ENCODE measurements around the gene ANTXR2. TPM values are rescaled to one million over a fixed set of nuclear protein-coding genes. Genes with fewer than 3 reads are reported as not detected.

ANTXR2 gene
- total RNA-seq, 5 donors from 2014 or later (not counting 1 experiment from before 2014, with no cell fraction given) = 45.1 to 64.3 (median 48.2) TPM

DNA sequence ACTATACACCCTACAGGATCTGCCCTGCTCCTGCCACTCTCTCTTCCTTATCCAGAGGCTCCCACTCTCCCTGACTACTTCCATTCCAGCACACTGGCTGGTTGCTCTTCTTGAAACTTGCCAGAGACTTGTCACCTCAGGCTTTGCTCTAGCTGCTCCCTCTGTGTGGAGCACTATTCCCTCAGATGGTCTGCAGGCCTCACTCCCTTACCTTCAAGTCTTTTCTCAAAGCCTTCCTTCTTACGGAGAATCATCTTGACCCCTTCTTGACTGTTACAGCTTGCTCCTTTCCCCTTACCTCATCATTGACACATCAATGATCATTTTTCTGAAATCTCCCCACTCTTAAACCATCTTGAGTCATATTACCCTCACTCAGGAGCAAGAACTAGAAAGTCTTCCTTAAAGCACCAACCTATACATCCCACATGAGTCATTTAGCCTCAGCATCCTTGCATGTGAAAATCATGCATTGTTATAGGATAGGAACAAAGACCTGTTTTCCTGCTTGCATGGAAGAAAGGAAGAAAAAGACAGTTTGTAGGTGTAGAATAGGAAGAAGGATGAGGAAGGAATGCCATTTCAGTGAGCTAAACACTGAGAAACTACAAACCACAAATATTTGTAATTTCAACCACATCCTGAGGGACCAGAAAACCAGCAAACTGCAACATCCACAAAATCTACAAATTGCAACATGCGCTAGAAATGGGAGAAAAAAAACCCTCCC is 55.7 kb downstream of the ANTXR2 start:
- no peaks in the 10 kb centered on the region for H3K9me3 ChIP-seq
- peaks cover 0 to 12% of the 10 kb centered on the region in 2 donors for H3K36me3 ChIP-seq (ENCODE audit: control insufficient read depth in 2 of 2, extremely low read depth in 1 of 2, insufficient read depth in 1 of 2, low read length in 1 of 2)
- Mint-ChIP-seq H3K4me3 (no peak overlapping the region), H3K36me3 (peaks cover 17% of the 10 kb centered on the region), H3K27me3 (no peaks in the 10 kb centered on the region), H3K4me1 (peaks cover 0 to 6% (median 4%) of the 10 kb centered on the region in 3 donors), H3K27ac (peak overlapping the region in 1 of 2 donors; percentile 8), H3K9me3 (no peaks in the 10 kb centered on the region)
- H3K27ac ChIP-seq (ENCODE audit: low read length) = peak overlapping the region; percentile 30
- no peaks in the 10 kb centered on the region for H3K27me3 ChIP-seq (replicated peaks in 1 of 2; ENCODE audit: control insufficient read depth in 2 of 2, extremely low read depth in 1 of 2, insufficient read depth in 2 of 2, low read length in 1 of 2)
- CTCF ChIA-PET = interaction anchor here in 1 of 2 donors (1.0 kb wide), 1 partner anchor 37 kb away, joined by 5 read pairs; no protein-coding TSS in a partner anchor
- DNase-seq (peak in 1 of 35 experiments; percentile 14), ATAC-seq (replicated peaks in 1 of 4) (peak in 1 of 4 experiments; percentile 42)
- POLR2A ChIA-PET = no interaction called here
- H3K4me1 ChIP-seq (ENCODE audit: control insufficient read depth in 1 of 2, extremely low read depth in 1 of 2, insufficient read depth in 2 of 2, low read length in 2 of 2) = peaks cover 7 to 8% of the 10 kb centered on the region in 2 experiments
- WGBS (ENCODE audit: insufficient coverage) = 54% methylated on average over 1 of the region's 2 CpGs
- no peak overlapping the region for H3K4me3 ChIP-seq (ENCODE audit: control insufficient read depth in 1 of 2, extremely low read depth in 1 of 2, low read length in 1 of 2)

DNA sequence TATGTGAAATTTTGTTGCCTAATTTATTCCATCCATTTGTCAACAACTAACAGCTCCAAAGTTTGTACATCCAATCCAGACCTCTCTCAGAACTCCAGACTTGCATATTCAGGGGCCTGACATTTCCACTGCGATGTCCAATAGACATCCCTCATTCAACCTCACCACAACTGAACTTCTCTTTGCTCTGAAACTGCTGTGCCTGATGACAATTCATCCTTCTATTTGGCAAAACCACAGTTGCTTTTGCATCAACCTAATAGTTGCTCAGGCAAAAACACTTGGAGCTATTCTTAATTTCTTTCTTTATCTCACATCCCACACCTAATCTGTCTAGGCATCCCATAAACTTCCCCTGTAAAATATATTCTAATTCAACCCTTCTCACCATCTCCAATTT is 56.5 kb downstream of the ANTXR2 start:
- 92% methylated on average over 1 of the region's 1 CpG for WGBS (ENCODE audit: insufficient coverage)
- H3K4me3 Mint-ChIP-seq = no peak overlapping the region

DNA sequence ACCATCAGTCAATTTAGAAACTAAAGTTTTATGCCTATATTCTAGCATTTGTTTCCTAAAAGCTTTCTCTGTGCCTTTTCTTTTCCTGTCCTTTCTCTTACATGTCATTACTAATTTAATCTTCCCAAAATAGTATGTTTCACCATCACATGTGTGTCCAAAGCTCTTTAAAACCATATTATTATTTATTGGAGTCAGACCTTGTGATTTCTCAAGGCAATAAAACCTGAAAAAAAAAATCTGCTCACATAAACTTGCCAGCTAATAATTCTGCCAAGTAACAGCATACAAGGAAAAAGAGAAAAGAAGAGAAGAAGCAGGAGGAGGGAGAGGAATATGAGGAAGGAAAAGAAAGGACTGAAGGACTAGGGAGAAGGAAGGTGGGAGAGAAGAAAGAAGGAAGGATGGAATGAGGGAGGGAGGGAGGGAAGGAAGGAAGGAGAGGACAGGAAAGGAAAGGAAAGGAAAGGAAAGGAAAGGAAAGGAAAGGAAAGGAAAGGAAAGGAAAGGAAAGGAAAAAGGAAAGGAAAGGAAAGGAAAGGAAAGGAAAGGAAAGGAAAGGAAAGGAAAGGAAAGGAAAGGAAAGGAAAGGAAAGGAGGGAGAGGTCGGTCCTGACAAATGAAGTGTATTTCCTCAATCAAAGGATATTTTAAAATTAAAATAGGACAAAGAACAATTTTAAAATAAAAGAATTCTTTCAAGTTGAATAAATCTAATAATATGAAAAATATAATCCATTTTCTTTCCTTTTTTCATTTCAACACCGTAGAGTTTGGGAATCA is 57.4 kb downstream of the ANTXR2 start:
- Histone ChIP-seq H3K4me3 (ENCODE audit: control insufficient read depth in 1 of 2, extremely low read depth in 1 of 2, low read length in 1 of 2) (no peak overlapping the region), H3K36me3 (ENCODE audit: control insufficient read depth in 2 of 2, extremely low read depth in 1 of 2, insufficient read depth in 1 of 2, low read length in 1 of 2) (peaks cover 0 to 12% of the 10 kb centered on the region in 2 donors), H3K27me3 (replicated peaks in 1 of 2; ENCODE audit: control insufficient read depth in 2 of 2, extremely low read depth in 1 of 2, insufficient read depth in 2 of 2, low read length in 1 of 2) (no peaks in the 10 kb centered on the region), H3K4me1 (ENCODE audit: control insufficient read depth in 1 of 2, extremely low read depth in 1 of 2, insufficient read depth in 2 of 2, low read length in 2 of 2) (peaks cover 7 to 8% of the 10 kb centered on the region in 2 experiments), H3K27ac (ENCODE audit: low read length) (no peak overlapping the region), H3K9me3 (no peaks in the 10 kb centered on the region)
- ChIA-PET CTCF (no interaction called here), POLR2A (no interaction called here)
- Mint-ChIP-seq H3K4me3 (no peak overlapping the region), H3K27me3 (no peaks in the 10 kb centered on the region), H3K4me1 (peaks cover 5 to 11% (median 10%) of the 10 kb centered on the region in 3 donors), H3K9me3 (no peaks in the 10 kb centered on the region), H3K36me3 (peaks cover 17% of the 10 kb centered on the region), H3K27ac (no peak overlapping the region)
- WGBS (ENCODE audit: insufficient coverage) = no CpG with 5 or more reads among the region's 2 CpGs
- DNase-seq (no peak), ATAC-seq (replicated peaks in 1 of 4) (no peak)

More for the DNA sequence above, 56.5 kb downstream of the ANTXR2 start:
- no peaks in the 10 kb centered on the region for H3K27me3 ChIP-seq (replicated peaks in 1 of 2; ENCODE audit: control insufficient read depth in 2 of 2, extremely low read depth in 1 of 2, insufficient read depth in 2 of 2, low read length in 1 of 2)
- ATAC-seq (replicated peaks in 1 of 4) = no peak
- peaks cover 0 to 12% of the 10 kb centered on the region in 2 donors for H3K36me3 ChIP-seq (ENCODE audit: control insufficient read depth in 2 of 2, extremely low read depth in 1 of 2, insufficient read depth in 1 of 2, low read length in 1 of 2)
- Mint-ChIP-seq H3K4me1 (peaks cover 3 to 7% (median 4%) of the 10 kb centered on the region in 3 donors), H3K27ac (no peak overlapping the region), H3K36me3 (peaks cover 17% of the 10 kb centered on the region), H3K27me3 (no peaks in the 10 kb centered on the region), H3K9me3 (no peaks in the 10 kb centered on the region)
- peaks cover 7 to 8% of the 10 kb centered on the region in 2 experiments for H3K4me1 ChIP-seq (ENCODE audit: control insufficient read depth in 1 of 2, extremely low read depth in 1 of 2, insufficient read depth in 2 of 2, low read length in 2 of 2)
- DNase-seq = no peak
- ChIA-PET CTCF (no interaction called here), POLR2A (no interaction called here)
- no peak overlapping the region for H3K4me3 ChIP-seq (ENCODE audit: control insufficient read depth in 1 of 2, extremely low read depth in 1 of 2, low read length in 1 of 2)
- H3K9me3 ChIP-seq = no peaks in the 10 kb centered on the region
- H3K27ac ChIP-seq (ENCODE audit: low read length) = no peak overlapping the region

DNA sequence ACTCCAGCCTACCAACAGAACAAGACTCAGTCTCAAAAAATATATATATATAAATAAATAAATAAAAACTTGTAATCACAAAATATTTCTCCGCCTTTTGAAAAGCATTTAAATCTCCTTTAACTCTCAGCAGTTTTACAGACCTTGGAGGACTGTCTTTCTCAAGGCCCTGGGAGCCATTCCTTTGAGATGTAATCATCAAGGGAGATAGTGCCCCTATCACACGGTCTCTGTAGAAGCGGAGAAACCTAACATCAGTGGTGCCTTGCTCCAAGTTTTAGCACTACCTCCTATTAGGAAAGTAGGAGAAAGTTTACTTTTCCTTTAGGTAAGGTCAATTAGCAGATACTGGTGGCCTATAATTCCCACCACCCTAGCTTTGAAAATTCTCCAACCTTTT is 58.5 kb downstream of the ANTXR2 start:
- peaks cover 7 to 8% of the 10 kb centered on the region in 2 experiments for H3K4me1 ChIP-seq (ENCODE audit: control insufficient read depth in 1 of 2, extremely low read depth in 1 of 2, insufficient read depth in 2 of 2, low read length in 2 of 2)
- no peak overlapping the region for H3K4me3 ChIP-seq (ENCODE audit: control insufficient read depth in 1 of 2, extremely low read depth in 1 of 2, low read length in 1 of 2)
- no peaks in the 10 kb centered on the region for H3K27me3 ChIP-seq (replicated peaks in 1 of 2; ENCODE audit: control insufficient read depth in 2 of 2, extremely low read depth in 1 of 2, insufficient read depth in 2 of 2, low read length in 1 of 2)
- H3K27ac Mint-ChIP-seq = no peak overlapping the region
- CTCF ChIA-PET = no interaction called here
- peaks cover 10 to 20% (median 20%) of the 10 kb centered on the region in 3 donors for H3K4me1 Mint-ChIP-seq
- H3K27me3 Mint-ChIP-seq = no peaks in the 10 kb centered on the region
- no peak overlapping the region for H3K4me3 Mint-ChIP-seq
- no peak overlapping the region for H3K27ac ChIP-seq (ENCODE audit: low read length)
- ATAC-seq (replicated peaks in 1 of 4) = no peak
- H3K9me3 ChIP-seq = no peaks in the 10 kb centered on the region
- H3K36me3 ChIP-seq (ENCODE audit: control insufficient read depth in 2 of 2, extremely low read depth in 1 of 2, insufficient read depth in 1 of 2, low read length in 1 of 2) = peaks cover 0 to 8% of the 10 kb centered on the region in 2 donors
- peaks cover 26% of the 10 kb centered on the region for H3K36me3 Mint-ChIP-seq
- POLR2A ChIA-PET = no interaction called here
- DNase-seq = no peak
- WGBS (ENCODE audit: insufficient coverage) = no CpG with 5 or more reads among the region's 3 CpGs
- H3K9me3 Mint-ChIP-seq = no peaks in the 10 kb centered on the region

DNA sequence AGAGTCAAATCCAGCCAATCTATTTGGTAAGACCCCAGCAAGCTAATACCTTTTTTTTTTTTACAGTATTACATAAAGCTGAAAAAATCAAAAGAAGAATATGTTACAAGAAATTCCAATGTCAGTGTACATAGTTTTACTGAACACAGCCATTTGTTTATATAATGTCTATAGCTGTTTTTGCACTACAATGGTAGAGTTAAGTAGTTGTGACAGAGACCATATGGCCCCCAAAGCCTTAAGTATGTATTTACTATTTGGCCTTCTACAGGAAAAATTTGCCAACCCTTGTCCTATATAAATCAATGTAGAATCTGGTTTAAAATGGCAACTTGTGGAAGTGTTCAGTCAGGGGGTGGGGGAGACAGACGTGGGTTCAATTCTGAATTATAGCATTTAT is 60.7 kb downstream of the ANTXR2 start:
- peaks cover 3 to 7% of the 10 kb centered on the region in 2 experiments for H3K4me1 ChIP-seq (ENCODE audit: control insufficient read depth in 1 of 2, extremely low read depth in 1 of 2, insufficient read depth in 2 of 2, low read length in 2 of 2)
- POLR2A ChIA-PET = no interaction called here
- Mint-ChIP-seq H3K27ac (no peak overlapping the region), H3K9me3 (no peaks in the 10 kb centered on the region), H3K4me1 (peaks cover 26 to 40% (median 39%) of the 10 kb centered on the region in 3 donors), H3K27me3 (no peaks in the 10 kb centered on the region), H3K36me3 (peaks cover 31% of the 10 kb centered on the region), H3K4me3 (no peak overlapping the region)
- WGBS (ENCODE audit: insufficient coverage) = 100% methylated on average over 1 of the region's 1 CpG
- H3K4me3 ChIP-seq (ENCODE audit: control insufficient read depth in 1 of 2, extremely low read depth in 1 of 2, low read length in 1 of 2) = no peak overlapping the region
- H3K27me3 ChIP-seq (replicated peaks in 1 of 2; ENCODE audit: control insufficient read depth in 2 of 2, extremely low read depth in 1 of 2, insufficient read depth in 2 of 2, low read length in 1 of 2) = no peaks in the 10 kb centered on the region
- H3K9me3 ChIP-seq = no peaks in the 10 kb centered on the region
- CTCF ChIA-PET = no interaction called here
- H3K36me3 ChIP-seq (ENCODE audit: control insufficient read depth in 2 of 2, extremely low read depth in 1 of 2, insufficient read depth in 1 of 2, low read length in 1 of 2) = peaks cover 0 to 8% of the 10 kb centered on the region in 2 donors
- DNase-seq = no peak
- no peak overlapping the region for H3K27ac ChIP-seq (ENCODE audit: low read length)
- no peak for ATAC-seq (replicated peaks in 1 of 4)

DNA sequence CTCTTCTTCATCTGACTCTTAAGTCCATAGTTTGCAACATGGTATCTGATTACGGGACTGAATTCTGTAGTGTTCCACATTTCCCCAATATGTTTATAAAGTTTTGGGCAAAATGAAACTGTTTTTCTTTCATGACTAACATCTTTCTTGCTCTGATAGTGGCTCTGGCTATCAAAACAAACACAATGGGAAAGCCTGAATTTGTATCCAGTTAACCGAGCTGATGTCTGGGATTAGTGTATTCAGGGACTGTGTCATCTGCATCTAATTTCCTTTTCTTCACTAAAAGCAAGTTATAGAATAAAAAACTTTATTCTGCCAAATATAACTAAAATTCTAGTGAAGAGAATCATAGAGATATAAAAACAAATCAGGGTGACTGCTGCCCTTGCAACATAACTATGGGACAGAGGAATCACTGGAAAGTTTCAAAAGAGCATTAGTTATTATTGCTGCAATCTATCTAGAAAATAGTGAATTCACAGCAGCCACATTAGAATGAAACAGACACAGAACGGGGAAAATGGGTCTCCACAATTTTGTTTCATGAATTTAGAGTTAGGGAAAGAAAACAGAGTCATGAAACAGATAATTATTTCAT is 61.3 kb downstream of the ANTXR2 start:
- Histone ChIP-seq H3K36me3 (ENCODE audit: control insufficient read depth in 2 of 2, extremely low read depth in 1 of 2, insufficient read depth in 1 of 2, low read length in 1 of 2) (peaks cover 0 to 8% of the 10 kb centered on the region in 2 donors), H3K27me3 (replicated peaks in 1 of 2; ENCODE audit: control insufficient read depth in 2 of 2, extremely low read depth in 1 of 2, insufficient read depth in 2 of 2, low read length in 1 of 2) (no peaks in the 10 kb centered on the region), H3K4me3 (ENCODE audit: control insufficient read depth in 1 of 2, extremely low read depth in 1 of 2, low read length in 1 of 2) (no peak overlapping the region), H3K27ac (ENCODE audit: low read length) (no peak overlapping the region), H3K9me3 (no peaks in the 10 kb centered on the region), H3K4me1 (ENCODE audit: control insufficient read depth in 1 of 2, extremely low read depth in 1 of 2, insufficient read depth in 2 of 2, low read length in 2 of 2) (peaks cover 1 to 8% of the 10 kb centered on the region in 2 experiments)
- H3K4me3 Mint-ChIP-seq = no peak overlapping the region
- H3K27me3 Mint-ChIP-seq = no peaks in the 10 kb centered on the region
- ATAC-seq (replicated peaks in 1 of 4) (no peak), DNase-seq (no peak)
- CTCF ChIA-PET = interaction anchor here in 1 of 2 donors (0.6 kb wide), 1 partner anchor 141 kb away, joined by 3 read pairs; no protein-coding TSS in a partner anchor
- no peaks in the 10 kb centered on the region for H3K9me3 Mint-ChIP-seq
- peaks cover 31 to 46% (median 44%) of the 10 kb centered on the region in 3 donors for H3K4me1 Mint-ChIP-seq
- POLR2A ChIA-PET = no interaction called here
- H3K36me3 Mint-ChIP-seq = peaks cover 35% of the 10 kb centered on the region
- WGBS (ENCODE audit: insufficient coverage) = no CpG with 5 or more reads among the region's 3 CpGs
- H3K27ac Mint-ChIP-seq = peak overlapping the region in 1 of 2 donors; percentile 71

Measured in T-cell (primary cell).